PC-9 (cell line): ENCODE data around the gene CEP131.

Experiments
- CTCF ChIP-seq: fragments of 200-600 bp; sonication (generic); conservative IDR thresholded peaks from 2 replicates; pipeline ENCODE4 v1.6.1; 2017; ENCODE audit warnings: mixed run types, antibody characterized with exemption, mild to moderate bottlenecking, moderate library complexity
- EZH2 ChIP-seq: fragments of 200-600 bp; sonication (generic); IDR thresholded peaks from 2 replicates; pipeline ENCODE4 v1.8.0; 2017; ENCODE audit warnings: antibody characterized with exemption, low read depth

- TF ChIP-seq CTCF (no peak), EZH2 (no peak)
These were observed 15.7 kb upstream of the CEP131 start for GRCh38 chr17:81238490-81238814.
